Activated CD8-positive, alpha-beta memory T cell treated with anti-CD3 and anti-CD28 coated beads for 1 hour (primary cell): ENCODE results near the gene HSF5.
"Not testable (repeated sequence)": the region's sequence is repeated elsewhere in the genome, so short reads cannot be mapped to it uniquely, and the experiment has no call there.

Source experiments
- DNase-seq, 2 donors: peaks; one replicate each; pipeline ENCODE4 v3.0.0-alpha.2; 2020; ENCODE audit warnings: low read depth in 1 of 2; ENCODE audit errors: extremely low read depth in 1 of 2

Gene HSF5

DNA sequence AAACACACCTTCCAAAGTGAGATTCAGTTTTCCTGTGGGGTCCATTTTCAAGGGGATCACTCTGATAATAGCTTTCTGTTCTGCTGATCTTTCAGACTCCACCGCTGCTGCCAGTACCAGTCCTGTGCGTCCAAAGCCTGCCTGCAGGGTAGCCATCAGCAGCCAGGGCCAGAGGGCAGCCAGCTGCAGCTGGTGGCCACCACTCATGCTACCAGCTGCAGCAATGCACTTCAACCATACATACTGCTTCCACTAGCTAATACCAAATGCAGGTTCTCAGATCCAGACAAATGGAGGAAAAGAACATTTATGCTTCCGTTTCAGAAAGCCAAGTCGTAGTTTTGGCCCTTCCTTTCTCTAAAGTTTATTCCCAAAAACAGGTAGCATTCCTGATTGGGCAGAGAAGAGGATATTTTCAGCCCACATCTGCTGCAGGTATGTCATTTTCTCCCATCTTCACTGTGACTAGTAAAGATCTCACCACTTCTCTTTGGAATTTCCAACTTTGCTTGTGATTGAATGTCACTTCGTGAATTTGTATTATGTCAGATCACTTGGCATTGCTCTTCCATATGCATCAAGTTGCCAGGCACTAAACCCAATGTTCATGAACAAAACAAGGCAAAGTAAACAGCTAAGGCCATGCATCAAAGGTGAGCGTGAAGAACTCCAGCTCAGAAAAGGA, 72.7 kb downstream of the HSF5 start:
- DNase-seq, result no peak

DNA sequence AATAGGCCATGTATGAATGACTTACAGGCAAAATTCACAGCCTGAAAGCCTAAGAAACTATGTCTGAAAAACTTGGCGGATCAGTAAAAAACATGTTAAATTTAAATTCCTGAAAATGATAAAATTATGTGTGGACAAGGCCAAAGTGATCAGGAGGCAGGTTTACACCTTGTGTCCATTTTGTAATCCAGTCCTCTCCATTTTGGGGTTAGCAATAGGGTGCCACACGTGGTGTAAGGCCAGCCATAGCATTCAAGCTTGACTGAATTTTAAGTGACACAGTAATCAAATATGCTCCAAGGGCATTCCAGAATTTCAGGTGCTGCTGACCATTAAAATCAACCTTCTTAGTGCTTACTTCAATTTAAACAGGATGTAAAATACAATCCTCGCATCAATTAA, 73.6 kb downstream of the HSF5 start:
- DNase-seq, result no peak

DNA sequence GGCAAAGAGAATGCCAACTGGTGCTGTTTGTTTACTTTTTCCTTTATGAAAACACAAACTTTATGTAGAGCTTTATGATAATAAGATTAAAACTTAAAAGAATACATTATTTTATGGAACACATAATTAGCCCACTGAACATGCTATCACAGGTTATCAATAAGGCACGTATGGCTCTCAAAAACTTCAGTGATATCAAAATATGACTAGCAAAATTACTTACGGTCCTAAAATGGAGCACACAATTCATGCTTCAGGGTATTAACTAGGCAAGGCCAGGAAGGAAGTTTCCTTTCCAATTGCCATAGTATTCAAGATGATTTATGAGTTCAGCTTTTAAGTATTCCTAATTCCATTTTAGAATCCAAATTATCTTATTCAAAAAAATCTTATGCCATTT, 74.5 kb downstream of the HSF5 start:
- DNase-seq, result no peak

DNA sequence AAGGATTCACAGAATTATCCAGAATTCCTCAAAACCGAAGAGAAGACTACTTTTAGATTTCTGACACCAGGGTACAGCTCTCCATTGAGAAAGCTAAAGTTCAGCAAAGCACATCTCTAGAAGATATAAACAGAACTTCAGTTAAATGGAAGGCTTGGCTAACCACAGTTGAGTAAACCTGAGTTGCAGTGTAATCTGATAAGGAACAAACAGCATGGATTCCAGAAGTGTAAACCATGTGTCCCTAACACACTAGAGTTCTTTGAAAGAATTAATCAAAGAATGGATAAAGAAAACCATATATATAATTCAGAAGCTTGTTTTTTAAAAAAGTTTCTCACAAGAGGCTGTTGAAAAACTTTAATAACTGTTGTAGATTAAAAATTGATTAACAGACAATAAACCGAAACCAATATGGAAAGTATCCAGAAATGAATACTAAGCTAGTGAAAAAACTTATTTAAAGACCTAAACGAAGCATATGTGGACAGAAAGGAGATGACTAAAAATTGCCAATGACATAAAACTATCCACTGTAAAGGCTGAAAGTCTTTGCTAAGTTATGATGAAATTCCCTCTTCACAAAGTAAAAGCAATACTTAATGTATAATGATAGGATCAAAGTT, 75.1 kb downstream of the HSF5 start:
- no peak for DNase-seq

DNA sequence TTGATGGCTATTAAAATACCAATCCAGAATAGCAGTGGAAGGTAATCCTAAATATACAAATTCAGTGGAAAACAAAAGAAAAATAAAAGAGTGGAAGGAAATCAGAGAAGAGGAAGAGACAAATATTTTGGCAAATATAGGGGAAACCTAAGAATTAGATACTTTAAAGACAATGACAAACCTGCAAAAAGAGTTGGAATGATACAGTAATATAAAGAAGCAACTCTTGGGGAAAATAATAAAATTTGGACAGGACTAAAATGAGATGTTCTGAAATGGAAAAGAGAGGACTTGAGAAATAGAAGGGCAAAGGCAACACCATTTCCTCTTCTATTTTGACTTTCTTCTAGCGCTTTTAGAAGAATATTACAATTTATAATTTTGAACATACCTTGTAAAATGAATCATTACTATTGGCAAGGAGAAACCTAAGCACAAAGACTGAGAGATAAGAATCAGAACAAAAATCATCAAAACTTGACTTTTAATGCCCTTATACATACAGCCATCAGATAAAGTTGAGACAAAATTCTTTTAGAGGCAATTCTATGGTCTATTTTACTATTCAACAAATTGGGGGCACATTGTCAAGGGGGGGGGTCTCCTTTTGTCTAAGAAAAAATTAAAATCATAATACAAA, 76.0 kb downstream of the HSF5 start:
- DNase-seq, result no peak

DNA sequence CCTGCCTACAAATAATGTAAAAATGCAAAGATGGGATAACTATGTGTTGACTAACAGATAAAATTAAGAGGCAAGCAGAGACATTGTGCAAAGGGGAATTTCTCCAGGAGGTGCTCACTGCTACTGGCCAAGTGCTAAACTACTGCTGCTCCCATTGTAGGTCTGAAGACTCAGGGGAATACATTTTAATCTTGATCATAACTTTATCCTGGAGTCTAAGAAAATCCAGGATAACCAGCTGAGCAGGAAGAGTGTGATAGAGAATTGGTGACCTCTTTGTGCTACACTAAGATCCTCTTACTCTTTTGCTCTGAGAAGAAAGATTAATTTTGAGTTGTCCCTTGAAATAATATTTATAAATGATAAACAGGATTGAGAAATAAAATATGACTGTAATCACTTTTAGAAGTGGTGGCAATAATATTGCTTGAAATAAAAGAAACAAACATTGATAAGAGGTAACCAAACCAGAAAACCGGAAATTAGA, 76.8 kb downstream of the HSF5 start:
- DNase-seq, result no peak

DNA sequence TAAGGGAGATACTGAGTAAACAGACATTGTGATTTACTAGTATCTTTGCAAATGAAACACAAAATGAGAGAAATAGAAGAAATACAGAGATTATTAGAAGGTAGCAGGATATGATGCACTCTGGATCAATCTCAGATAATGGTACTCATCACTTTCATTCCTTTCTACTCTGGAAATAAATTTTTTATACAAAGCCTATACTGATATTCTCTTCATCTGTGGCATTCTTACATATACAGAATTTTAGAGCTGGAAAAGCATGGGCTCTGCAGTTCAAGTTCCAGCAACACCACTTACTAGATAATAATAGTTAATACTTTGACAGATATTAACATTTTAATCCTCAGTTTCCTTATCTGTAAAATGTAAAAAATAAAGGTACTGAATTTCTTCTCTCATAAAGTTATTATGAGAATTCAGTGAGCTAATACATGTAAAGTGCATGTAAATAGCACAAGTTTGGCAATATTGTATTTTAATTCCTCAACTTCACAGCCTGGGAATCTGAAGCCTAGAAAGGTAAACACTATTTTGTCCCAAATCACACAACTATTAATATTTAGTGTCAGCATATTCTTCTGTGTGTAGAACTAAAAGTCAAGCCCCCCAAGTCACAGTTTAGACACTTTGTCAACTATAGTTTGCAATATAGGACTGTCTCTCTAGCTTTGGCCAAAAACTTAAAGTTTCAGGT, 77.3 kb downstream of the HSF5 start:
- no peak for DNase-seq

DNA sequence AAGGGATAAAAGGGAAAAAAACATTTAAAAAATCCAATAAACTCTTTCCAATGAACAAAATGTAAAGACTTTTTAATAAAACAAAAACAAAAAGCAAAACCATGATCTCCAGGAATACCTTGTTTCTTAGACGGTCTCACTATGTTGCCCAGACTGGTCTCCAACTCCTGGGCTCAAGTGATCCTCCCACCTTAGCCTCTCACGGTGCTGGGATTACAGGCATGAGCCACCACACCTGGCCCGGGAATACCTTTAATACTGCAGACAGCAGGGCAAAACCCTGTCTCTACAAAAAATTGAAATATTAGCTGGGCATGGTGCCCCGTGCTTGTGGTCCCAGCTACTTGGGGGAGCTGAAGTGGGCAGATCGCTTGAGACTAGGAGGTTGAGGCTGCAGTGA, 78.8 kb downstream of the HSF5 start:
- no peak for DNase-seq

DNA sequence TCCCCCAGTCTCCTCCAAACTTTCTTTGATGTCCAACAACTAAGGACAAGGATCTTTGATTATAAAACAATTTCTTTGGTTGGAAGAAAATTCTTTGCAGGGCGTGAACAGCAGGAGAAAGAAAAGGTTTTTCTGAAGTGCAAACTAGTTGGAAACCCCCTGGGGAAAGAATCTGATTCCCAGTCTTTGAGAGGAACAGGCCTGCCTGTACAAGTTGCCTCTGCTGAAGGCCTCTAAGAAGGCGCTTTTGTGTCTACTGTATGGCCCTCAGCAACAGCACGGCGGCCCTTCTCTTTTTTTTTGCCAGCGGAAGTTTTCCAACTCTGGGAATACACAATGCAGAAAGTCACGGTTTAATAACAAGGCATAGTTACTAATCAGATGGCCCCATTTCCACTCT, 84.9 kb downstream of the HSF5 start:
- no peak for DNase-seq

DNA sequence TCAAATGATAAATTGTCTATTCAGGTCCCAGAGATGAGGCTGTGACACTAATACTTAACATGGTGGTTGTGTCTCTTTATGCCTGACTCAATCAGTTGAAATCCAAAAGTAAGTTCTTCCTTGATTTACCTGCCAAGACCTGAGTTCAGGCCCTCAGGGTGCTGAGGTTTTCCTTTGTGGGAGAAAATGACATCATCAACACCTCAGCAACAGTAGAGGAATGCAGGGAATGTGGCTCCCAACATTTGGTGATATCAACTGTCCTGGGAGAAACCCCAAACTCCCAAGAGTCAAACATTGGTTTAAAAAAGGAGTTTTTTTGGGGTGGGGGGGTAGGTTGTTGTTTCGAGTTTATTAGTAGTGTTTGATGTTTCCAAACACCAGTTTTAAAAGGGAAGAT, 85.5 kb downstream of the HSF5 start:
- DNase-seq, result no peak

DNA sequence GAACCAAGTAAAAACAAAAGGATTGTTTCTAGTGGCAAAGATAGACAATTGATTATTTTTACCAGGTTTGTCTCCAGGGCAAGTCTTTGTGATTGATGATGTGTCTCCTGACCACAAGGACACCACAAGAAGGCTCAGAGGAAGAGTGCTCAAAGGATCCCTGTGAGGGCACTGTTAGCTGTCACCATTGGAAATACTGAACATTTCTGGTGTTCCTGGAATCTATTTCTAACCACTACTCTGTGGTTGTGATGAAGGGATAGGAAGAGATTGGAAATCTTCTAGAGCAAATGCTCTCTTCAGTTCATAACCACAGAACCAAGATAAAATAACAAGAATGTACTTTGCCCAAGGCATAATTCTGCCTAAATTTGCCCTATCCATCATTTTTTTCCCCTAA, 86.2 kb downstream of the HSF5 start:
- no peak for DNase-seq

DNA sequence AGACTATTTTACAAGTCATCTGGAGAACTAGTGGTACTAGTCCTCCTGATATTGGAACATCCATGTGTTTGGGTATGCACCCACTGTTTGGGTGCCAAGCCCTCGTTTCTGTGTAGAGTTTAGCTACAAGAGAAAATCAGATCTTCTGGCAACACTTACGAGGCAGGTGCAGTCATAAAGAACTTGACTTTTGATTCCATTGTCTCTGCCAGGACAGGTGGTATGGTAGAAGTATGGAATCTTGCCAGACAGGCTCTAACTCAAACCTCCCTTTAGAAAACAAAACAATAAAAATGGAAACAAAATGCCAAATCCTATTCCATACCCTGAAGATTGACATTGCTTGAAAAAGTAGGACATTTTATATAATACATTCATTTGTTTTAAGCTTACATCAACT, 86.9 kb downstream of the HSF5 start:
- no peak for DNase-seq

DNA sequence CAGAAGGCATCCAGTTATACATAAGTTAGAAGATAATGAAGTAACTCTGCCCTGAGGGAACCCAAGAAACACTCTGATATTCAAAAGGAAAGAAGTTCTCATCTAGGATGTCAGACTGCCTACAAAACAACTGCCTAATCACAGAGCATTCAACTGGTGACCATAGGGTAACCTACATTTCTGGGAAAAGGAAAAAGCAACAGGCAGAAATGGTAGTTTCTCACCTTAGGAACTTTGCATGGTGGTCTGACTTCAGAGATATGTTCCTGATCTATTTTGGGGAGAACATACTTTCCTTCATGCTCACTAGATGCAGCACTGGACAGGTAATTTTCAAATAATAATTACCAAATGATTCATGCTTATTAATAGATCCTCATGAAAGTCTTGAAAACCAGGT, 87.4 kb downstream of the HSF5 start:
- DNase-seq, result no peak

DNA sequence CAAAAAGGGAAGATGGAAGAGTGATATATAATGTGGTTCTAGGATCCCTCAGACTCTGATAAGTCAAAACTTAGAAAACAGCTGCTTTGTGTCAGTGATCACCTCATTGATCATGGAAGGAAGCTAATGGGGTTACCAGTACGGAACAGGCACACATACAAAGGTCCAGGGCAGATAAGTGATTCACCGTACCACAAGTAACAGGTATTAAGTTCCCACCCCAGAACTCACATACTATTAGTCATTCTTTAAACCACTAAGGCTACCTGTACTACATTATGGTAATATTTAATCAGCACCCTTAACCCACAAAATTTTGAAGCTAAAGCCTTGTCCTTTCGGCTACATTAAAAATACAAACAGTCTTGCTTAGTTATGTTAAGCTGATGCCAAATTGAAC, 88.2 kb downstream of the HSF5 start:
- no peak for DNase-seq

DNA sequence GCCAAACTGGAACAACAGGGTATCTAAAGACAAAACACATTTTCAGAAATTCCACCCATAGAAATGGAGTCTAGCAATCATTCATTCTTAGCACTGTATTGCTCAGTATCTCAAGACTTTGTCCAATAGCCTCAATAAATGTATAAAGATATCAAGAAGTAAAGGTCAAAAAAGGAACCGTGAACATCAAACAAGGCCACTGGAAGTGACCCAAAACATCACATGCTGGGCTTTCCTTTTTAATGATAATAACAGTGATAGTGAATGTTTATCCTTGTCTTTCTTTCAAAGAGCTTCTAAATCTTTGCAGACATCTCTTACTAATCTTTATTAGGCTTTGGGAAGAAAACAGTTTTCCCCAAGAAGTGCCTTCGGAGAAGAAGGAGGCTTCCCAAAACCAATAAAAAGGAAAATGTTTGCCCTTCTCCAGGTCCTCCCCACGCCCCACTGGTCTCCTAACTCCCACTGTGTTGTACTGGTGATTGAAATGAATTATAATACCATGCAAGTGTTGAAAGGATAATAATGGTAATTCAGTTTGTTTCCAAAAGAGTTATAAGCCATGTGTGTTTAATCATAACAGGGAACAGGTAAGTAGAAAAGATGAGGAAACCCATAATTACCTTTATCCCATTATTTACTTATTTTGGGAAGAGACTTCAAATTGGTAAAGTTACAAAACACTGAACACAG, 89.5 kb downstream of the HSF5 start:
- DNase-seq, result no peak

DNA sequence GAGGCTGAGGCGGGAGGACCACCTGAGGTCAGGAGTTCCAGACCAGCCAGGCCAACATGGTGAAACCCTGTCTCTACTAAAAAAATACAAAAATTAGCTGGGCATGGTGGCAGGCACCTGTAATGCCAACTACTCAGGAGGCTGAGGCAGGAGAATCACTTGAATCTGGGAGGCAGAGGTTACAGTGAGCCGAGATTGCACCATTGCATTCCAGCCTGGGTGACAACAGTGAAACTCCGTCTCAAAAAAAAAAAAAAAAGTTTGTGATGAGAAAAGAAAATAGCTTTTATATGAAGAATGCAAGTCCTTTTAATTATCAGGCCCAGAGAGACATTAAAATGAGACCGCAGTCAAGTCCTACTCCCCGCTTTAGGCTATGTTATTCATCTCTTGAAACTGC, 90.8 kb downstream of the HSF5 start:
- DNase-seq, result not testable (repeated sequence)

DNA sequence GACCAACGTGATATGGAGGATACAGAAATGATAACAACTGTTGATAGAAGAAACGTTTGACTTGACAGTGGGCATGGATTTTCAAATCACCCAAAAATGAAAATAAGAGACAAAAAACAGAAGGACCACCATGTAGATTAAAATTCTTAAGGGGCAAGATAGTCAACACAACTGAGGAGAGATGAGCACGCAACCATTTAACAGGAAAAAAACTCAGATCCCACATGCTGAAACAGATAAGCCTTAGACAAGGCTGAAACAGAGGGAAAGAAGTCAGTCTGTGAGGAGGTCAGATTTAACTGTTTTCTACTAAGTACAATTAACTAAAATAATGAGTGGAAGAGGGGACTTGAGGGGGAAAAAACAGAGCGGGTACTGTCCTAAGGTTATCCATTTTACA, 92.0 kb downstream of the HSF5 start:
- no peak for DNase-seq

DNA sequence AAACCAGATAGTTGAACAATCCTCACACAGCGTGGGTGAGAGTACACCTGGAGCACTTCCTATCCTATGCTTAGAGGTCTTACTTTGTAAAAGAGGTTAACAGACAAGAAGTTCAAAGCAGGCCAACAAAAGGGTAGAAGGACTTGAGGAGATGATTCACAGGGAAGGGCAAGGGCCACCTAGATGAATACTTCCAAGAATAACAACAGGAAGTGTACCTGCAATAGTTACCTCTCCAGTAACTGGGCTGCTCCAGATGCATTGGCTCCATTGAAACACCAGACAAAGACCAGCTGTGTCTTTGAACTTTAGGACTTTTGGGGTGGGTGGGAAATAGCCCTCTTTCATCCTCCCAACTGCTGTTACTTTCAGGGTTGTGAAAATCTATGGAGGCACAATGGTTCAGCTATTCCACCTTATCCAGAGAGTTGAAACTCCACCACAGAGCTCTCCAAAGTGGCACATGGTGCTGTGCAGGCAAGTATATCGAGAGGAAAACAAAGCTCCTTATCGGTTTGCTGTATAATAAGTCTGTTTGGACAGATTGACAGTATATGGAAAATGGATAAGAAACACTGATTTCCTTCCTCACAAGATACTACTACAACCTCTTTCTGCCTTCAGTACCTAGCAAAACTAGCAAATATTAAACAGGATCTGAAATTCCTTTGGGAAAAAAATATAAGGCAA, 93.5 kb downstream of the HSF5 start:
- DNase-seq, result no peak

DNA sequence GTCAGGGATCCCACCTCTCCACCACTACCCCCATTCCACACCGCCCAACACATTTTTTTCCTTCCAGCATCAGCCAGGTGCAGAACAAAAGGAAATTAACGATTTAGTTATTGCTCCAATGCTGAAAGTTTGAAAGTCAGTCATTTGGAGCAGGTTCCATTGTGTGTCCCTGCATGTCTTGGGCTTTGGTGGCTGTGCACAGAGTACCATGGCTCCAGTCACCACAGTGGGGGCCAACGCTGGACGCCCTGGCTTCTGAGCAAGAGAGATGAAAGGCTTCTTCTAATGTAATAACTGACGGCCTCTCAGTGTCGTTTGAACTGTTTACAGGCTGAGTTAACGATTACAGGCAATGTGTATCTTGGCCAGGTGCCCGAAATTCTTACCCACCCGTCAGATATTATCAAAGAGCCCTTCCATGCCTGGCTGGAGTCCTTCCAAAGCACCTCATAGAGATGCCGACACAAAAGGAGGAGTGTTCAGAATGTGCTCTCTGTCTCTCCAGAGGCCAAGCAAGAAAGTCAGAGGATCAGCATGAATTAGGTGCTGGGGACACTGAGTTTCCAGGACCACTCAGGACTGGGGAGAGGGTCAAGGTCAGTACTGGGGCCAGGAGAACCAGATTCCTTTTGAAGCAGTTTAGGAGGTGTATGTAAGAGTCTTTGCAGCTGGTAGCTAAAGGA, 96.8 kb downstream of the HSF5 start:
- DNase-seq, result no peak

DNA sequence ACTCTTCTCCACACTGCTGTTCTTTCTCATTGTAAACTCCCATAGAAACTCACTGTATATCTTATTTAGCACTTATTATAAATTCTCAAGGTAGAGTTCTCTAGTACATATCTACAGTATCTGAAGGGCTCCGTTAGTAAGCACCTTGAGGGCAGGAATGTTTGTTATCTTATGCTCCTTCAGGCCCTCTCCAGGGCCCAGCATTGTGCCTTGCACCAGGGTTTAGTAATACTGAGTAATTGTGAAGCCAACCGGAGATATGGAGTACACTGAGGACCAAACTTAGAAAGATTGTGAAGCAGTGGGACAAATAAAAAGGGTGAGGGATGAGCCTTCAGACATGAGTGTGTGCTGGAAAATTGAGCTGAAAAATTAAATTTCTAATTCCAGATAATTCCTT, 97.3 kb downstream of the HSF5 start:
- no peak for DNase-seq
